Mesendoderm (in vitro differentiated cells): Measurements from ENCODE around the gene EXD2.
"Not testable (repeated sequence)": the region's sequence is repeated elsewhere in the genome, so short reads cannot be mapped to it uniquely, and the experiment has no call there.

Experiments
- DNase-seq: peaks from one replicate; pipeline ENCODE4 v3.0.0; 2013
- H2AK5ac ChIP-seq: 2 replicates; pipeline ENCODE4 v1.6.1; 2013; ENCODE audit warnings: low read length, inconsistent platforms
- H2BK120ac ChIP-seq: 2 replicates; pipeline ENCODE4 v1.6.1; 2013; ENCODE audit warnings: low read depth, mild to moderate bottlenecking, low read length, moderate library complexity, mixed read lengths
- H2BK15ac ChIP-seq: replicated peaks from 2 replicates; pipeline ENCODE4 v1.6.1; 2013; ENCODE audit warnings: low read depth, mild to moderate bottlenecking, moderate library complexity
- H2BK5ac ChIP-seq: 2 replicates; pipeline ENCODE4 v1.6.1; 2013; ENCODE audit warnings: low read length, inconsistent platforms
- H3K18ac ChIP-seq: 2 replicates; pipeline ENCODE4 v1.6.1; 2013; ENCODE audit warnings: mild to moderate bottlenecking, low read length, mixed read lengths
- H3K23ac ChIP-seq: one replicate; pipeline ENCODE4 v1.6.1; 2013; ENCODE audit warnings: low read length
- H3K27ac ChIP-seq: 2 replicates; pipeline ENCODE4 v1.5.1; 2013; ENCODE audit warnings: low read depth, mild to moderate bottlenecking, inconsistent platforms, low read length, moderate library complexity
- H3K27me3 ChIP-seq: 2 replicates; pipeline ENCODE4 v1.6.1; 2013; ENCODE audit warnings: low read length, control low read depth, mild to moderate bottlenecking, inconsistent platforms; ENCODE audit not compliant: insufficient read depth, poor library complexity
- H3K36me3 ChIP-seq: 2 replicates; pipeline ENCODE4 v1.6.1; 2013; ENCODE audit warnings: low read length, inconsistent platforms; ENCODE audit not compliant: control insufficient read depth, insufficient read depth
- H3K4ac ChIP-seq: one replicate; pipeline ENCODE4 v1.6.1; 2013; ENCODE audit warnings: low read depth, mild to moderate bottlenecking, low read length, moderate library complexity
- H3K4me1 ChIP-seq: 2 replicates; pipeline ENCODE4 v1.6.1; 2013; ENCODE audit warnings: low read depth, low read length, inconsistent platforms; ENCODE audit not compliant: control insufficient read depth
- H3K4me2 ChIP-seq: 2 replicates; pipeline ENCODE4 v1.6.1; 2013; ENCODE audit warnings: low read length
- H3K4me3 ChIP-seq: 2 replicates; pipeline ENCODE4 v1.5.1; 2013; ENCODE audit warnings: mild to moderate bottlenecking, low read length
- H3K56ac ChIP-seq: one replicate; pipeline ENCODE4 v1.6.1; 2013; ENCODE audit warnings: low read length
- H3K79me1 ChIP-seq: 2 replicates; pipeline ENCODE4 v1.6.1; 2013; ENCODE audit warnings: low read length, inconsistent platforms
- H3K79me2 ChIP-seq: 2 replicates; pipeline ENCODE4 v1.6.1; 2013; ENCODE audit warnings: mild to moderate bottlenecking, low read length; ENCODE audit not compliant: control insufficient read depth, insufficient read depth
- H3K9ac ChIP-seq: 2 replicates; pipeline ENCODE4 v1.6.1; 2013; ENCODE audit warnings: low read length, inconsistent platforms
- H4K5ac ChIP-seq: one replicate; pipeline ENCODE4 v1.6.1; 2013; ENCODE audit warnings: low read length
- H4K8ac ChIP-seq: one replicate; pipeline ENCODE4 v1.6.1; 2013; ENCODE audit warnings: low read depth, mild to moderate bottlenecking, control low read depth, low read length, moderate library complexity
- WGBS: extraction: QIAGEN DNeasy Blood & Tissue Kit; methylation state at CpG from one replicate; pipeline ENCODE4 v1.1.7; 2013; ENCODE audit warnings: low lambda C conversion rate, missing lambda C conversion rate; ENCODE audit not compliant: insufficient coverage; ENCODE audit errors: extremely low coverage; 5-methylcytosine and 5-hydroxymethylcytosine counted together

EXD2 gene

DNA sequence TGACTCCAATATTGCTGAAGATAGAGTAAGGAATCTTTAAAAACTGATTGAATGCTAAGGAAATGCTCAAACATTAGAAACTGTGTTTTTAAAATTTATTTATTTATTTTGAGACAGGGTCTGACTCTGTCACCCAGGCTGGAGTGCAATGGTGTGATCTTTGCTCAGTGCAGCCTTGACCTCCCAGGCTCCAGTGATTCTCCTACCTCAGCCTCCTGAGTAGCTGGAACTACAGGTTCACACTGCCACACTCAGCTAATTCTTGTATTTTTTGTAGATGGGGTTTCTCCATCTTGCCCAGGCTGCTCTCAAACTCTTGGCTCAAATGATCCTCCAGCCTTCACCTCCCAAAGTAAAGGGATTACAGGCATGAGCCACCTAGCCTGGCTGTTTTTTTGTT is 35.1 kb upstream of the EXD2 start:
- no peak overlapping the region for H3K18ac ChIP-seq

GRCh38 chr14:69161590-69161989 is 29.7 kb upstream of the EXD2 start:
- no peak overlapping the region for H3K4ac ChIP-seq
- H3K79me1 ChIP-seq, result no peaks in the 10 kb centered on the region
- no peak for DNase-seq
- H3K23ac ChIP-seq, result no peak overlapping the region
- no peaks in the 10 kb centered on the region for H3K79me2 ChIP-seq
- no peak overlapping the region for H2BK120ac ChIP-seq
- H3K18ac ChIP-seq, result no peak overlapping the region
- no peak overlapping the region for H2AK5ac ChIP-seq
- H4K8ac ChIP-seq, result no peak overlapping the region
- H3K56ac ChIP-seq, result no peak overlapping the region
- H2BK5ac ChIP-seq, result no peak overlapping the region
- no peak overlapping the region for H3K4me3 ChIP-seq
- H3K4me2 ChIP-seq, result no peak overlapping the region
- H3K36me3 ChIP-seq, result no peaks in the 10 kb centered on the region
- H3K9ac ChIP-seq, result no peak overlapping the region
- H4K5ac ChIP-seq, result no peak overlapping the region
- H3K27me3 ChIP-seq, result no peaks in the 10 kb centered on the region
- H2BK15ac ChIP-seq, result no peak overlapping the region
- no peaks in the 10 kb centered on the region for H3K4me1 ChIP-seq
- WGBS, result no CpG with 5 or more reads among the region's 1 CpG
- no peak overlapping the region for H3K27ac ChIP-seq

More for the DNA sequence above, 35.1 kb upstream of the EXD2 start:
- Histone ChIP-seq H3K4me1 (no peaks in the 10 kb centered on the region), H2BK5ac (no peak overlapping the region), H3K4me3 (no peak overlapping the region), H2AK5ac (no peak overlapping the region), H3K27ac (no peak overlapping the region), H3K23ac (no peak overlapping the region), H3K4me2 (no peak overlapping the region), H3K4ac (no peak overlapping the region), H3K36me3 (no peaks in the 10 kb centered on the region), H3K79me1 (peaks cover under 1% of the 10 kb centered on the region), H2BK15ac (no peak overlapping the region), H4K5ac (no peak overlapping the region), H3K56ac (no peak overlapping the region), H2BK120ac (no peak overlapping the region), H3K9ac (no peak overlapping the region), H3K79me2 (peaks cover under 1% of the 10 kb centered on the region), H3K27me3 (no peaks in the 10 kb centered on the region), H4K8ac (no peak overlapping the region)
- no peak for DNase-seq

GRCh38 chr14:69165787-69166186 is 25.5 kb upstream of the EXD2 start:
- not testable (repeated sequence) for H4K8ac ChIP-seq, H3K4me3 ChIP-seq, H3K9ac ChIP-seq, H2BK5ac ChIP-seq, H4K5ac ChIP-seq, H3K79me2 ChIP-seq, H3K4me1 ChIP-seq, H2AK5ac ChIP-seq, H3K23ac ChIP-seq, H2BK15ac ChIP-seq, H3K18ac ChIP-seq, DNase-seq, H2BK120ac ChIP-seq, H3K4me2 ChIP-seq, H3K79me1 ChIP-seq, H3K36me3 ChIP-seq, H3K4ac ChIP-seq, H3K27me3 ChIP-seq, H3K27ac ChIP-seq, H3K56ac ChIP-seq
- WGBS, result no CpG with 5 or more reads among the region's 2 CpGs

DNA sequence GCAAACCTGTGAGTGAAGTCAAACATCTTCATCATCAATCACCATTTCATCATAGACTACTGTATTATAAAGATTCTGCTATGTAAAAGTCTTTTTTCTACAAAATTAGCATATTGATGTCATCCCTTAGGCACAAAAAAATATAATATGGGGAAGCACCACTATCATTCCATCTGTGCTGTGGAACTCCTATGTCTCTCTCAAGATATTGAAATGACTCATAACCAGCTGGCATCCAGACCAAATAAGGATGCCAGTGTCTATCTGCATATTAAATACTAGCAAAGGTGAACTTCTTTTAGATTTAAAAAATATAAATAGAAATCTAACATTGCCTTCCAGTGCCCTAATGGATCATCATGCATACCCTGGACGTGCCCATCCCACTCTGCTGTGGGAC is 20.5 kb upstream of the EXD2 start:
- Histone ChIP-seq H3K36me3 (no peaks in the 10 kb centered on the region), H4K8ac (no peak overlapping the region), H3K27ac (no peak overlapping the region), H3K4me2 (no peak overlapping the region), H3K79me2 (no peaks in the 10 kb centered on the region), H3K27me3 (no peaks in the 10 kb centered on the region), H3K4me1 (no peaks in the 10 kb centered on the region), H2BK120ac (no peak overlapping the region), H3K9ac (no peak overlapping the region), H3K56ac (no peak overlapping the region), H2AK5ac (no peak overlapping the region), H3K4me3 (no peak overlapping the region), H3K4ac (no peak overlapping the region), H3K18ac (no peak overlapping the region), H3K23ac (no peak overlapping the region), H3K79me1 (no peaks in the 10 kb centered on the region), H2BK5ac (no peak overlapping the region), H4K5ac (no peak overlapping the region), H2BK15ac (no peak overlapping the region)
- WGBS, result no CpG with 5 or more reads among the region's 1 CpG
- DNase-seq, result no peak

- Histone ChIP-seq H3K79me1 (no peaks in the 10 kb centered on the region), H2AK5ac (no peak overlapping the region), H3K27me3 (no peaks in the 10 kb centered on the region), H3K4ac (no peak overlapping the region), H3K36me3 (no peaks in the 10 kb centered on the region), H3K4me2 (no peak overlapping the region), H2BK120ac (no peak overlapping the region), H2BK15ac (no peak overlapping the region), H4K5ac (no peak overlapping the region), H3K56ac (no peak overlapping the region), H3K79me2 (no peaks in the 10 kb centered on the region), H3K18ac (no peak overlapping the region), H4K8ac (no peak overlapping the region), H3K27ac (no peak overlapping the region), H3K9ac (no peak overlapping the region), H3K4me1 (no peaks in the 10 kb centered on the region), H2BK5ac (no peak overlapping the region), H3K4me3 (no peak overlapping the region), H3K23ac (no peak overlapping the region)
- WGBS, result no CpG with 5 or more reads among the region's 2 CpGs
- DNase-seq, result peak; percentile 47
These were observed 19.7 kb upstream of the EXD2 start for GRCh38 chr14:69171569-69171968.

GRCh38 chr14:69175130-69175529 is 16.2 kb upstream of the EXD2 start:
- Histone ChIP-seq H4K8ac (no peak overlapping the region), H4K5ac (no peak overlapping the region), H3K23ac (no peak overlapping the region), H2BK120ac (no peak overlapping the region), H3K27ac (no peak overlapping the region), H3K79me2 (no peaks in the 10 kb centered on the region), H2BK5ac (no peak overlapping the region), H2BK15ac (no peak overlapping the region), H3K4ac (no peak overlapping the region), H2AK5ac (no peak overlapping the region), H3K4me2 (no peak overlapping the region), H3K36me3 (no peaks in the 10 kb centered on the region), H3K56ac (no peak overlapping the region), H3K27me3 (no peaks in the 10 kb centered on the region), H3K18ac (no peak overlapping the region), H3K79me1 (no peaks in the 10 kb centered on the region), H3K4me3 (no peak overlapping the region), H3K9ac (no peak overlapping the region), H3K4me1 (no peaks in the 10 kb centered on the region)
- no peak for DNase-seq
